ENCODE measurements around the gene ARHGEF5.
"Not testable (repeated sequence)": the region's sequence is repeated elsewhere in the genome, so short reads cannot be mapped to it uniquely, and the experiment has no call there.

Gene ARHGEF5

DNA sequence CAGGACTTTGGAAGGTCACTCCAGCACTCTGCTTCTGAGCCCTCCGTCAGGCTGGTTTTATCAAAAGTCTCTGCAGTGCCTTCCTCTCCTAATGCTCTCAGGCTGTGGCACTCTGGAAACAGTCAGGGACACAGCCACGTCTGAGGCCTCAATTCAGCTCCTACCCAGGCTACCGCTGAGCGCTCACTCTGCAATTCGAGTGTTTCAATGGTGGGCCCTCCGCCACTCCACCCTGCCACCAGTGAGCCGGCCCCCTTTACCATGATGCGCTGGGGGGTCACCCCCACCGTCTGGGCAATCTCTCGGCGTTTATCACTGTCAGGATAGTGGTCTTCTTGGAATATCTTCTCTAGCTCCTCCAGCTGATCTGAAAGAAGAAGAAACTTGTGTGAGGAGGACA lies 44.7 kb downstream of the ARHGEF5 start:
- H3K27ac Mint-ChIP-seq, result no peak overlapping the region
- H3K27me3 Mint-ChIP-seq, result no peaks in the 10 kb centered on the region
- no peak overlapping the region for H3K4me3 Mint-ChIP-seq
- no peaks in the 10 kb centered on the region for H3K9me3 Mint-ChIP-seq
- no peaks in the 10 kb centered on the region for H3K4me1 Mint-ChIP-seq
- ATAC-seq, result no peak
- DNase-seq, result no peak

DNA sequence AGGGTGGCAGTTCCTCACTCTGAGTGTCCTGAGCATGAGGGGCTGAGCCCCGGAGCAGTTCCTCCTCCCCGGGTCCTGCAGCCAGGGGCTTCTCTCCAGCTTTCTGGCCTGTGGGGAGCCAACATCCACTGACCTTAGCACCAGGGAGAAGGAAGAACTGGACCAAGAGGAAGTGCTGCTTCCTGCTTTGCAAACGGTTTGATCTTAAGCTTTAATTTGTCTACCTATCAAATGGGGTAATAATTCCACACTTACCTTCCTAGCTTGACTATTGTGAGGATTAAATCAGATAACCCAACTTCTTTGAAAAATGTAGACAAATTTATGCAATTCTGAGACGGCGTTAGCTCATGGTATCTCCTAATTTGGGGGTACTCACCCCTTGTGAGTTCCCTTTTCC lies 46.3 kb downstream of the ARHGEF5 start:
- Mint-ChIP-seq H3K4me1 (no peaks in the 10 kb centered on the region), H3K27me3 (no peaks in the 10 kb centered on the region), H3K9me3 (no peaks in the 10 kb centered on the region), H3K4me3 (no peak overlapping the region), H3K27ac (peak overlapping the region in 1 of 2 donors; percentile 5)
- no peak for DNase-seq
- ATAC-seq, result no peak

DNA sequence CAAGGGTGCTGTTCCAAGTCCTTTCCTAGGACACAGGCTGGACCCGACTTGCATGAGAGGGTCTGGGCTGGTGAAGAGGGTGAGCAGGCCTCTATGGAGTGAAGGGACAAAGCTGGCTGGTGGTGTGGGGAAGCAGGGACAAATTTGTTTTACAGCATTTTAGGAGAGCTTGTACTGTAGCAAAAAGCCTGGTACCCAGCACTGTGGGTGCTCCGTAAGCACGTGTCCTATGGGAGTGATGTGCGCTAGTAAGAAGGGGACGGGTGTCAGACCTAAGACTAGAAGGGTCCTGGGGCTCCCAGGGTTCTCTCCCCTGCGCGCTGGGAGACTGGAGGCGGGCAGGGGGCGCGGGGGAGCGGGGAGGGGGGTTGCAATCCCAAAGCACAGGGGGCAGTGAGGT lies 47.9 kb downstream of the ARHGEF5 start:
- peaks cover 7% of the 10 kb centered on the region for H3K27me3 Mint-ChIP-seq
- no peaks in the 10 kb centered on the region for H3K4me1 Mint-ChIP-seq
- DNase-seq (no peak), ATAC-seq (no peak)
- no peaks in the 10 kb centered on the region for H3K9me3 Mint-ChIP-seq
- H3K4me3 Mint-ChIP-seq, result no peak overlapping the region
- H3K27ac Mint-ChIP-seq, result no peak overlapping the region

DNA sequence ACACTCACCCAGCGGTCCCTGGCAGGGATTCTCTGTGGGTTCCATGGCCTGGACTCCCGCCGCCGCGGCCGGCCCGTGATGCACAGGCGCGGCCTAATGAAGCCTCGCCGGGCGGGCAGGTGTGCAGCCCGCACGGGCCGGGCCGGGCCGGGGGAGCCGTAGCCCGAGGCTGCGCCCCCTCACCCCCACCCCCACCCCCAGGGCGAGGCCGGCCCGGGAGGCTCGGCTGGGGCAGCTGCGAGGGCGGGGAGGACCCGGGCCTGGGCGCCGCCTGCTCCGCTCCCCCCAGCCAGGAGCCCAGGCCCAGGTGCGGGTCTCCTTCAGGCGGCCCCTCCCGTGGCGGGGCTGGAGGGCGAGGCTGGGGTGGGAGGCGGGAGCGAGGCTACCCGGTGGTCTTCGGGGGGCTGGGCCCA lies 48.5 kb downstream of the ARHGEF5 start, which contains the start of gene NOBOX:
Gene NOBOX (minus strand): TSS at position 45 of the 413 bp plus-strand sequence.
- Mint-ChIP-seq H3K27ac (peak within 1 kb of the TSS in 1 of 2 donors; percentile 88), H3K4me3 (no peak within 1 kb of the TSS), H3K27me3 (peaks cover 7% of the 10 kb centered on the region), H3K9me3 (no peaks in the 10 kb centered on the region), H3K4me1 (no peaks in the 10 kb centered on the region)
- DNase-seq (no peak), ATAC-seq (peak; percentile 71)

DNA sequence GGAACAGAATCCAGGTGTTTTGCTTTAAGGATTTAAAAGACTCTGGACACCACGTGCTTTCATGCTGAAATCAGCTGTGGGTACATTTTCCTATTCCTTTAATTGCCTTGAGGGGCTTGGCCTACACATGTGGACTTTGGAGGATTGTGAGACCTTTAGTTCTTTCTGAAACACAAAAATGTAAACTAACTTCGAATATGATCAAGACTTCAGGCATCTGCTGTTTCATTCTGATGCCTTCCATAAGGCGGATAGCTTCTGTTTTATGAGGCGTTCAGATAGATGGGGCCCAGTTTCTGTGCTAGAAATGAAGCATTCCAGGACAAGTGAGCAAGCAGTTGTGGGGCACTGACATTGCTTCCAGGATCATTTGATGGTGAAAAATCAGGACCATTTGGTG lies 49.7 kb downstream of the ARHGEF5 start:
- DNase-seq (no peak), ATAC-seq (no peak)
- Mint-ChIP-seq H3K27me3 (peaks cover 7% of the 10 kb centered on the region), H3K27ac (peak overlapping the region in 1 of 2 donors; percentile 6), H3K9me3 (no peaks in the 10 kb centered on the region), H3K4me1 (no peaks in the 10 kb centered on the region), H3K4me3 (no peak overlapping the region)

DNA sequence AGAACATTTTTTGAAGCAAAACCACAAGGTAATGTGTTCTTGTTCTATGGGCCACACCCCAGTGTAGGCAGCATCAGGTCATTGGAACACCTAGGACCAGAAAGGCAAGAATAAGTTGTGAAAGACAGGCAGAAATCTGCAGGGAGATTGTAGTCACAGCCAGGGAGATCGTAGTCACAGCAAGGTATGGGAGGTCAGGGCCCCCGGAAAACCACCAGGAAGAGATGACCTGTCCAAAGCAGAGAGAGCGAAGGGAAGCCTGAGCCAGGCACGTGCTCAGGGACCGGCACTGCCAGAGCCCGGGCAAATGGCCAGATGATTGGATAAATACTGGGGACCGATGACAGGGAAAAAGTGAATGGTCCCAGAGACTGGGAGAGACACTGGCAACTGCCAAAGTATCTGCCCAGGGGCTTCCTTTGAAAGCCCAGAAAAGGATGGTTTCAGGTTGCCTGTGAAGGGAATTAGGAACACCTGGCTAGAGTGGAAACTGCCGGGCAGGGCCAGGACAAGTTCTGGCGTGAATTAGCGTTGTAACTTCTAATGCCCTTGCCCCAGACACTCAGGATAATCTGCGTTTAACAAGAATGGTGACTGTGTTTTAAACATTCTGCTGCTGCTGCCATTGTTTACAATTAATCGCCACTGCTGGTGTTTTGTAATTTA lies 52.2 kb downstream of the ARHGEF5 start:
- H3K27me3 Mint-ChIP-seq, result peaks cover 7% of the 10 kb centered on the region
- H3K4me3 Mint-ChIP-seq, result no peak overlapping the region
- no peak overlapping the region for H3K27ac Mint-ChIP-seq
- no peak for ATAC-seq
- no peak for DNase-seq
- no peaks in the 10 kb centered on the region for H3K4me1 Mint-ChIP-seq
- H3K9me3 Mint-ChIP-seq, result no peaks in the 10 kb centered on the region

DNA sequence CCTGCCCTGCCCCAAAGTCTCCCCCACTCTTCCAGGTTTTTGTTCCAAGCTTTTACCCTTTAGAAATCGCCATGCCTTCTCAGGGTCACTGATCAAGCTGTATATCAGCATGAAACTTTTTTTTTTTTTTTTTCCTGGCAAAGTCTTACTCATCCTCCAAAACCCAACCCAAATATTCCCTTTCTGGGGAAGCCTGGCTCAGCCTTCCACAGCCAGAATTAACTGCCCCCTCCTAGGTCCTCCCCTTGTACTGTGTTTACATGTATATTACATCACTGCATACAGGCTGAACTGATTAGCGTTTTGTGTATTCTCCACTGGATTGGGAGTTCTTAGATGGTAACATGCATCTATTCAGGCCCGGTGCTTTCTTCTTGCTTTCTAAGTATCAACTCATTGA lies 52.9 kb downstream of the ARHGEF5 start:
- Mint-ChIP-seq H3K4me1 (no peaks in the 10 kb centered on the region), H3K27ac (no peak overlapping the region), H3K27me3 (peaks cover 7% of the 10 kb centered on the region), H3K4me3 (no peak overlapping the region), H3K9me3 (no peaks in the 10 kb centered on the region)
- DNase-seq, result no peak
- no peak for ATAC-seq

DNA sequence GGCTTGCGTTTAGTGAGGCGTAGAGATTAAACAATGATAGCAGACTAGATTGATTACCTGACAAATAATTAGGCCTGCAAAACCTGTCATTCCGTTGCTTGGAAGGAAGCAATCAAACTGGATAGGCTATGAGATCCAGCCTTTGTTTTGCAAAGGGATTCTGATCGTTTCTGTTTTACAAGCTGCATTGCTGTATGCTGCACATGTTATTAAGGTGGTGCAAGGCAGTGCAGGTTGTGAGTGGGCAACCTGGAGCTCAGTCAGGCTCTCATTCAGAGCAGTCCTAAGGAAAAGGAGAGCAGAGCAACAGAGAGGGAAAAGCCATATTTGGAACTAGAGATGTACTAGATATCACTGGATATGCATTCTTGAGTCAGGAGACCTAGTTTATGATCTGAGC lies 55.2 kb downstream of the ARHGEF5 start:
- Mint-ChIP-seq H3K4me1 (no peaks in the 10 kb centered on the region), H3K27ac (no peak overlapping the region), H3K4me3 (no peak overlapping the region), H3K9me3 (no peaks in the 10 kb centered on the region), H3K27me3 (peaks cover 24% of the 10 kb centered on the region)
- DNase-seq (no peak), ATAC-seq (no peak)

DNA sequence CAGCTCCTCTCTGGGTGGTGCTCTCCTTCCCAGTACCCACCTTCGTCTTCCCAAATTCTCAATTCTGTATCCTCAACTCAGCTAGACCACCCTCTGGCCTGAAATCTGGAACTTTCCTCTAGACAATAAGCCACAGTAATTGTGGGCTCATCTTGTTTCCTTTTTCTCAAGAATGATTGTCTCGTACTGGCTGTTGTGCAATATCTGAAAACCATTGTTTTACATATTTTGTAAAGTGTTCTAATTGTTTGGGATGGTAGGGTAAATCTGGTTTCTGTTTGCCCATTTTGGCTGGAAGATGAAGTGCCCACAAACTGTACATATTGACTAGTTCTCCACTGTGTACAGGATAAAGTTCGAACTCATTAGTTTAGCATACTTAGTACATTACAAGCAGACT lies 59.6 kb downstream of the ARHGEF5 start:
- peaks cover 25% of the 10 kb centered on the region for H3K27me3 Mint-ChIP-seq
- no peak overlapping the region for H3K27ac Mint-ChIP-seq
- H3K9me3 Mint-ChIP-seq, result no peaks in the 10 kb centered on the region
- no peaks in the 10 kb centered on the region for H3K4me1 Mint-ChIP-seq
- H3K4me3 Mint-ChIP-seq, result no peak overlapping the region
- DNase-seq (no peak), ATAC-seq (no peak)

DNA sequence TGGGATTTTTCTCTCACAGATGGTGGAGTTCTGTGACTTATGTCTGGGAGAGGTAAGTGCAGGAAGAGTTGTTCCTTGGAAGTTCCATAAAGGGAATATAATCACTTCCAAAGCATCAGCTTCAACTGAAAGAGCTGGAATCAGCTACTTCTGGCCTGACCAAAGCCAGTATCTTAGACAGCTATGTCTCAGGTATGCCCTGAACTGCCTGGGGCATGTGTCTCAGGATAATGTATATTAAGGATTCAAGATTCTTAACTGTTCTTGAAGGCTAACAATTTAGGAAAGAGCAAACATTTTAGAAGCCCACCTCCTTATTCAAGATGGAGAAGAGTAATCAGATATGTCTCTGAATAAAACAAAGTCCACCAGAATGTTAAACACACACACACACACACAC lies 60.7 kb downstream of the ARHGEF5 start:
- peaks cover 25% of the 10 kb centered on the region for H3K27me3 Mint-ChIP-seq
- no peak overlapping the region for H3K4me3 Mint-ChIP-seq
- H3K27ac Mint-ChIP-seq, result no peak overlapping the region
- no peaks in the 10 kb centered on the region for H3K4me1 Mint-ChIP-seq
- no peak for ATAC-seq
- DNase-seq, result no peak
- no peaks in the 10 kb centered on the region for H3K9me3 Mint-ChIP-seq

DNA sequence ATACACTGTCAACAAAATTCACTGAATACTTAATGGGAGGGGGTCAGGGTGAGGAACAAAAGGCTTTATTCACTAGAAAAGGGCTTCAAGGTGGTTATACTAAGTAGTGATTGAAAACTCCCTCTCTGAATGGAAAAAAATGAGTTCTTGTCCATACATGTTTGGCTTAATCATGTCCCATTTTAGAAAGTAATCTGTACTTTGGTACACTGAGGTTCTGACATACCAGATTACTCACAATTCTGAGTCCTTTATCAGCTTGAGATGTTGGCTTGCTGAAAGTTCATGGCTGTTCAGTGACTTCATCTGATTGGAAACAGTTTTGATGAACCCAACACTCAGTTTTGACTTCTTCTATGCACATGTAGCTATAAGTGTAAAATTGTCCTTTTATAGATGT lies 61.1 kb downstream of the ARHGEF5 start:
- no peaks in the 10 kb centered on the region for H3K4me1 Mint-ChIP-seq
- no peak overlapping the region for H3K4me3 Mint-ChIP-seq
- ATAC-seq, result no peak
- H3K27me3 Mint-ChIP-seq, result peaks cover 25% of the 10 kb centered on the region
- H3K27ac Mint-ChIP-seq, result no peak overlapping the region
- no peak for DNase-seq
- H3K9me3 Mint-ChIP-seq, result no peaks in the 10 kb centered on the region

DNA sequence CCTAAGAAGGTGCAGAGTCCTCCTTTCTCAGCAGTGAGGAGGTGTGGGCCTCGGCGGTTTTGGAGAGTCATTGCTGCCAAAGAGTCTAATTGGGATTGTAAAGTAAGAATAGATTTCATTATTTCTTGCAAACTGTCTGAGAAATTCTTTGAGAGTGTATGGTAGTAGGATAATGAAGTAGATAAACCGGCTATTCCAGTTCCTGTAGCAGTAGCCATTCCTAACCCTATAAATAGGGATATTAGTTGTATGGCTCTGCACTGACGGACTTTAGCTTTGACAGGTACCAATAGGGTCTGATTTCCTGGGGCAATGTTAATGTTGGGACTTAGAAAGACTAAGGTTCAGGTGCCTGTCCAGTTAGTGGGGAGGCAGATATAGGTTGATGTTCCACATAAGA lies 63.7 kb downstream of the ARHGEF5 start:
- peaks cover 24% of the 10 kb centered on the region for H3K27me3 Mint-ChIP-seq
- H3K27ac Mint-ChIP-seq, H3K4me3 Mint-ChIP-seq, H3K4me1 Mint-ChIP-seq, ATAC-seq, H3K9me3 Mint-ChIP-seq, DNase-seq: not testable (repeated sequence)

DNA sequence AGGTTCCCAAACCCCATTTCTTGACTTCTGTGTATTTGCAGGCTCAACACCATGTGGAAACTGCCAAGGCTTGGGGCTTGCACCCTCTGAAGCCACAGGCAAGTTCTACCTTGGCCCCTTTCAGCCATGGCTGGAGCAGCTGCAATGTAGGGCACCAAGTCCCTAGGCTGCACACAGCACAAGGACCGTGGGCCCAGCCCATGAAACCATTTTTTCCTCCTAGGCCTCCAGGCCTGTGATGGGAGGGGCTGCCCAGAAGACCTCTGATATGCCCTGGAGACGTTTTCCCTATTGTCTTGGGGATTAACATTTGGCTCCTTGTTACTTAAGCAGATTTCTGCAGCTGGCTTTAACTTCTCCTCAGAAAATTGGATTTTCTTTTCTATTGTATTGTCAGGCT lies 72.3 kb downstream of the ARHGEF5 start:
- peaks cover 25 to 48% of the 10 kb centered on the region in 2 donors for H3K9me3 Mint-ChIP-seq
- not testable (repeated sequence) for H3K4me1 Mint-ChIP-seq, H3K27ac Mint-ChIP-seq, H3K4me3 Mint-ChIP-seq, ATAC-seq, H3K27me3 Mint-ChIP-seq, DNase-seq

DNA sequence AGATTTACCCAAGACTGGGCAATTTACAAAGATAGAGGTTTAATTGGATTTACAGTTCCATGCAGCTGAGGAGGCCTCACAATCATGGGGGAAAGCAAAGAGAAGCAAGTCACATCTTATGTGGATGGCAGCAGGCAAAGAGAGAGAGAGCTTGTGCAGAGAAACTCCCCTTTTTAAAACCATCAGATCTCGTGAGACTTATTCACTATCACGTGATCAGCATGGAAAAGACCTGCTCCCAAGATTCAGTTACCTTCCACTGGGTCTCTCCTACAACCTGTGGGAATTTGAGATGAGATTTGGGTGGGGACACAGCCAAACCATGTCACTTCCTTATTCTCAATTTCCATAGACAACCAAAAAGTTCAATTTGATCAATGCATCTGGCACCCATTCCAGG lies 73.2 kb downstream of the ARHGEF5 start:
- ATAC-seq, result no peak
- DNase-seq, result no peak
- H3K27me3 Mint-ChIP-seq, result peaks cover 6% of the 10 kb centered on the region
- no peak overlapping the region for H3K4me3 Mint-ChIP-seq
- H3K27ac Mint-ChIP-seq, result no peak overlapping the region
- peaks cover 25 to 48% of the 10 kb centered on the region in 2 donors for H3K9me3 Mint-ChIP-seq
- H3K4me1 Mint-ChIP-seq, result no peaks in the 10 kb centered on the region
